ENCODE measurements around the gene LTB4R. TPM values are rescaled to one million over a fixed set of nuclear protein-coding genes. Genes with fewer than 3 reads are reported as not detected.

The LTB4R gene
- total and polyA plus RNA-seq, 9 of the 15 experiments (the other 6 are each of a cell fraction or from before 2014, with no cell fraction given), result 0.38 to 10.5 (median 2.8) TPM

DNA sequence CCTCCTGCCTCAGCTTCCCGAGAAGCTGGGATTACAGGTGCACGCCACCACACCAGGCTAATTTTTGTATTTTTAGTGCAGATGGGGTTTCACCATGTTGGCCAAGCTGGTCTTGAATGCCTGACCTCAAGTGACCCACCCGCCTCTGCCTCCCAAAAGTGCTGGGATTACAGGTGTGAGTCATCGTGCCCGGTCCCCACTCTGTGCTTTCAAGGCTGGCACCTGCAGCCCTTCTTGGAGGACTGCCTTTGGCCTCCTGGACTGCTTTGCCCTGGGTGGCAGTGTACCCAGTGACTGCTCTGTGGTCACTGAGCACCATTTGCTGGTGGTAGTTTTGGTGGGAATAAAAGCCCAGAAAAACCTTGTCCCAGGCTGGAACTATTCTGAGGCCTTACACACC is 24.3 kb upstream of the LTB4R start:
- BruUV-seq (replicated peaks), result no TSS peak
- no peaks in the 10 kb centered on the region; a peak in 1 of 5 replicates for H3K4me1 ChIP-seq (replicated peaks in 1 of 2; ENCODE audit: control insufficient read depth in 2 of 2, insufficient read depth in 2 of 2, low read length in 2 of 2)
- H3K27ac ChIP-seq (ENCODE audit: extremely low read depth, low read depth, low read length), result no peak overlapping the region
- no peaks in the 10 kb centered on the region for H3K9me1 ChIP-seq (ENCODE audit: control insufficient read depth, insufficient read depth, low read length)
- ATAC-seq, result no peak
- intact Hi-C loops (cut with micrococcal nuclease), result no loop called here
- H2AFZ ChIP-seq (ENCODE audit: low read depth, low read length), result no peak overlapping the region
- no peaks in the 10 kb centered on the region for H4K20me1 ChIP-seq (replicated peaks; ENCODE audit: control insufficient read depth, insufficient read depth, low read length)
- no peak overlapping the region for H3K4me2 ChIP-seq (ENCODE audit: insufficient read depth, low read length)
- no peaks in the 10 kb centered on the region for H3K79me2 ChIP-seq (ENCODE audit: control insufficient read depth, insufficient read depth, low read length)
- no peak for DNase-seq (ENCODE audit: extremely low read depth in 1 of 4, low spot score in 3 of 4)
- no peaks in the 10 kb centered on the region for H3K9me3 ChIP-seq (replicated peaks; ENCODE audit: control insufficient read depth, insufficient read depth, low read depth, low read length)
- TF ChIP-seq, protein P1, sequence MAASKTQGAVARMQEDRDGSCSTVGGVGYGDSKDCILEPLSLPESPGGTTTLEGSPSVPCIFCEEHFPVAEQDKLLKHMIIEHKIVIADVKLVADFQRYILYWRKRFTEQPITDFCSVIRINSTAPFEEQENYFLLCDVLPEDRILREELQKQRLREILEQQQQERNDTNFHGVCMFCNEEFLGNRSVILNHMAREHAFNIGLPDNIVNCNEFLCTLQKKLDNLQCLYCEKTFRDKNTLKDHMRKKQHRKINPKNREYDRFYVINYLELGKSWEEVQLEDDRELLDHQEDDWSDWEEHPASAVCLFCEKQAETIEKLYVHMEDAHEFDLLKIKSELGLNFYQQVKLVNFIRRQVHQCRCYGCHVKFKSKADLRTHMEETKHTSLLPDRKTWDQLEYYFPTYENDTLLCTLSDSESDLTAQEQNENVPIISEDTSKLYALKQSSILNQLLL (CRISPR knock-in tag; IDR thresholded peaks at IDR 0.05; ENCODE audit: borderline replicate concordance), result no peak
- no peak for TF ChIP-seq KDM4B (IDR thresholded peaks at IDR 0.05; ENCODE audit: borderline replicate concordance in 2 of 2, low read depth in 1 of 2)
- TF ChIP-seq CREB3 (tag; conservative IDR thresholded peaks at IDR 0.05; ENCODE audit: low read depth), result no peak
- TF ChIP-seq TAF9B (IDR thresholded peaks at IDR 0.05; ENCODE audit: partially characterized antibody), result no peak
- TF ChIP-seq HMGXB4 (CRISPR knock-in tag; IDR thresholded peaks at IDR 0.05), result no peak
- TF ChIP-seq MITF (IDR thresholded peaks at IDR 0.05), result no peak
- no peak for TF ChIP-seq ZNF282 (CRISPR knock-in tag; IDR thresholded peaks at IDR 0.05)
- no peak for TF ChIP-seq MED1 (CRISPR knock-in tag; IDR thresholded peaks at IDR 0.05; ENCODE audit: borderline replicate concordance)
- in situ Hi-C loops (cut with MboI), result no loop called here
- 69% methylated on average over 3 of the region's 5 CpGs for WGBS (ENCODE audit: insufficient coverage, low coverage, missing lambda C conversion rate)
- H3K36me3 ChIP-seq (ENCODE audit: control insufficient read depth, insufficient read depth, low read length), result peaks cover 19% of the 10 kb centered on the region; the same call in 1 of the 3 replicates
- H3K4me3 ChIP-seq, result no peak overlapping the region
- CTCF ChIA-PET (ENCODE audit: low intra/inter-chr PET ratio), result no interaction called here
- FAIRE-seq, result no peak
- POLR2A ChIA-PET, result interaction anchor here (0.5 kb wide), 1 partner anchor 172 kb away, joined by 3 read pairs; the partner anchor contains the start of gene NRL
- H3K9ac ChIP-seq (ENCODE audit: insufficient read depth in 1 of 2, low read depth in 2 of 2, low read length in 2 of 2), result no peak overlapping the region
- H3K27me3 ChIP-seq (ENCODE audit: control insufficient read depth in 2 of 2, insufficient read depth in 2 of 2, low read length in 2 of 2), result no peaks in the 10 kb centered on the region

Measured in K562 (cell line).